ENCODE results near the gene MAN1C1.

Gene MAN1C1

GRCh38 chr1:25821630-25822091 lies 205.1 kb downstream of the MAN1C1 start:
- no peak for DNase-seq

DNA sequence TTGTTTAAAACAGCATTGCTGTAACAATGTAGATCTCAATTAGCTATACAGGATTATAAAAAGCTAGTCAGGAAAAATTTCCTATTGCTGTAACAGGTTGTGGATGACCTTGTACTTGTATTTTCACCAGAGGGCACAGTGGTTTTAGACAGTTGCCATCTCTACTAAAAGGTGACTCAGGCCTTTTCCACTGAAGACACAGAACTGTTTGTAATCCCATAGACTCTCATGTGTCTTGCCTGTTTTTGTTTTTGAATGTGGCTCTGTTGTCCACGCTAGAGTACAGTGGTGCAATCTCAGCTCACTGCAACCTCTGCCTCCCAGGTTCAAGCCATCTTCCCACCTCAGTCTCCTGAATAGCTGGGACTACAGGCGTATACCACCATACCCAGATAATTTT lies 209.0 kb downstream of the MAN1C1 start:
- no peak for DNase-seq

GRCh38 chr1:25826571-25826970 lies 210.0 kb downstream of the MAN1C1 start:
- DNase-seq = no peak

DNA sequence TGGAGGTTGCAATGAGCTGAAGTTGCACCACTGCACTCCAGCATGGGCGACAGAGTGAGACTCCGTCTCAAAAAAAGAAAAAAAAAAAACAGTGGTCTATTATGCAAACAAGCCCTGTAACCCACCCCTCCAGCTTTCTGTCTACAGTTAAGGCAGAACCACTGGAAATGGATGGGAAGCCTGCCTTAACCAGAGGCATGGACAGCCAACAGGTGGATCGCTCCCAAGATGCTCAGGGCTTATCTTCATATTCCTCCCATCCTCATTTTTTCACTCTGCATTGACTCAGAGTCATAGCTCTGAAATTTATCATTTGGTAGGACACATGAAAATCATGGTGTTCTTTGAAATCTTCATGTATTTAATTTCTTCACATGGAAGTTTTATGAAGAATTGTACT lies 211.9 kb downstream of the MAN1C1 start:
- no peak for DNase-seq

DNA sequence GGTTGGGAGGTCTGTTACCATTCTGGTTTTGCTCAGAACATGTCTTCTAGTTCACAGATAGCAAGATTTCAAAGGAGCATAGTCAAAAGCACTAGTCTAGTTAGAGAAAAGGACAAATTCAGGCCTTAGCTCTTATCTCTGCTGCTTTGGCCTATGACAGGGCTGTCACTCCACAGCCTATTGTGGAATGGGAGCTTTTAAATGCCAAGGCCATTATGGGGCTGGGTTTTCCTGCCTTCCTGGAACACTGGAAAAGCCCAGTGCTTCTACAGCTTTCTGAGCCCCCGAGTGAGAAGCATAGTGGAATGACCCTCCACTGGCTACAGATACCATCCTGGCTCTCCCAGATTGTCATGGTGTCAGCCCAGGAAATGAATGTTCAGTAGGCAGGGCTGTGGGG lies 212.5 kb downstream of the MAN1C1 start:
- DNase-seq = no peak

DNA sequence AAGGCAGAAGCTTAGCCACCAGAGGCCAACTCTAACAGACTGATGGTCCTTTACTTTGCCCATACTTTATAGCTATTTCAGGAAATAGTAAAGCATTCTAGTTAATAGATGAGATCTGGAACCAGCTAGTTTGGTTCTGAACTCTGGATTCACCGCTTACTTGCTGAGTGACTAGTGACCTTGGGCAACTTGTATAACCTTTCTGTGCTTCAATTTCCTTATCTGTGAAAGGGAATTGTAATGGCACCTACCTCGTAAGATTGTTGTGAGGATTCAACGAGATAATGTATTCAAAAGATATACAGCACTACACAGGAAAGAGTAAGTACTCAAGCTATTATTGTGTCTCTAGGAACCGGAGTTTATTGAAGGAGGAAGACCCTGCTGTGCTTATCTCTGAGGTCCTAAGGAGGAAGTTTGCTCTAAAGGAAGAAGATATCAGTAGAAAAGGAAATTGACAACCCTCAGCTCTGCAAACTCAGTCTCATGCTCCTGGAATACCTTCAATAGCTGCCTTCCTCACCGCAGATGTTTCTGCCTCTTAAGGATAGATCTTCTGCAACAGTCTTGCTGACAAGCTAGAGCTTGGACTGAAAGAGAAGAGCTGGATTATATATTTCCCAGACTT lies 215.1 kb downstream of the MAN1C1 start:
- no peak for DNase-seq

DNA sequence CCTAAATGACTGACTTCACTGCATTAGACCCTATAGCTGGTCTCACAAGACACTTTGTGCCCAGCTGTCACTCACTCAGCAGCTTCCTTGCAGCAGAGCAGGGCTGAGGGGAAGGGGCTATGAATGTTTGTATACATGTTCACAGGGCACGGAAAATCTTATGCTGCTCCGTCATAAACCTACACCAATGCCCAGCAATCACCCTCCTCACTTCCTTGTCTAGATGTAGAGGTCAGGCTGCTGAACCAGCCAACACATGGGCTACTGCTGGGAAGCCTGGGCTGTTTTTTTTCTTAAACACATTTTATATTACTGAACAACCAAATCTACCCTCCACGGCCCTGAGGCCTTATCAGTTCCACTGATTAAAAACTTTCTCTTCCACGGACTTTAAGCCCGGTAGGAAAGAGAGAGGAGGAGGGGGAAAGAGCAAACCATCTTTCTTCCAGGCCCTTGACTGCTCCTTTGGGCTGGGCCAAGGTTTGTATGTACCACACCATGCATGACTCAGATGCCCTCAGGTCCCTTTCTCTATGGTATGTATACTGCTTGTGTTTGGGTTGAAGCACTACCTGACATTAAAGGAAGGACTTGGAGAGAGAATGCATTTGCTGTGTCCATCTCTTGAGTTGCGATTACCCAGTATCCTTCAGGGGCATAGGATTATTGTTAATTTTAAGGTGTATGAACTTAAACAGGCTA lies 215.9 kb downstream of the MAN1C1 start:
- DNase-seq = no peak

- no peak for DNase-seq
Observed at GRCh38 chr1:25833158-25833557, 216.6 kb downstream of the MAN1C1 start.

All from NCI-H1092 treated with DMSO at 0.1 percent for 48 hours (cell line).